WTC11 (cell line): ENCODE measurements around the gene EVX1. TPM values are rescaled to one million over a fixed set of nuclear protein-coding genes. Genes with fewer than 3 reads are reported as not detected.

Experiments used
- ARID4B ChIP-seq: sonication (generic); formaldehyde crosslinking; IDR thresholded peaks from 2 replicates; pipeline ENCODE4 v1.8.0; 2023; ENCODE audit warnings: missing genetic modification reagents, mild to moderate bottlenecking, borderline replicate concordance
- ATF1 ChIP-seq: sonication (generic); formaldehyde crosslinking; IDR thresholded peaks from 2 replicates; pipeline ENCODE4 v1.8.1; 2023; ENCODE audit warnings: mild to moderate bottlenecking, moderate library complexity, missing genetic modification reagents
- ATF6 ChIP-seq: sonication (generic); formaldehyde crosslinking; IDR thresholded peaks from 2 replicates; pipeline ENCODE4 v1.8.1; 2023; ENCODE audit warnings: mild to moderate bottlenecking, missing genetic modification reagents
- CBFB ChIP-seq: sonication (generic); formaldehyde crosslinking; IDR thresholded peaks from 2 replicates; pipeline ENCODE4 v1.8.1; 2022; ENCODE audit warnings: mild to moderate bottlenecking, low read depth, missing genetic modification reagents
- CREM ChIP-seq: sonication (generic); formaldehyde crosslinking; IDR thresholded peaks from 2 replicates; pipeline ENCODE4 v1.8.1; 2022; ENCODE audit warnings: mild to moderate bottlenecking, missing genetic modification reagents, moderate library complexity
- E2F4 ChIP-seq: sonication (generic); formaldehyde crosslinking; IDR thresholded peaks from 2 replicates; pipeline ENCODE4 v1.8.1; 2022; ENCODE audit warnings: low read depth, mild to moderate bottlenecking, moderate library complexity, missing genetic modification reagents, borderline replicate concordance
- E2F5 ChIP-seq: sonication (generic); formaldehyde crosslinking; IDR thresholded peaks from 2 replicates; pipeline ENCODE4 v1.8.1; 2022; ENCODE audit warnings: mild to moderate bottlenecking, moderate library complexity, missing genetic modification reagents
- ESRRA ChIP-seq: sonication (generic); formaldehyde crosslinking; IDR thresholded peaks from 2 replicates; pipeline ENCODE4 v1.8.1; 2022; ENCODE audit warnings: mild to moderate bottlenecking, missing genetic modification reagents, borderline replicate concordance
- ETV6 ChIP-seq: sonication (generic); formaldehyde crosslinking; IDR thresholded peaks from 2 replicates; pipeline ENCODE4 v1.8.1; 2022; ENCODE audit warnings: mild to moderate bottlenecking, missing genetic modification reagents
- FOXK1 ChIP-seq: sonication (generic); formaldehyde crosslinking; IDR thresholded peaks from 2 replicates; pipeline ENCODE4 v1.8.0; 2022; ENCODE audit warnings: mild to moderate bottlenecking, moderate library complexity, missing genetic modification reagents
- GRHL2 ChIP-seq: fragments of 250-450 bp; sonication (Bioruptor Pico); IDR thresholded peaks from 2 replicates; pipeline ENCODE4 v1.8.0; 2022; ENCODE audit warnings: mild to moderate bottlenecking, moderate library complexity; ENCODE audit not compliant: insufficient replicate concordance, severe bottlenecking
- HMGXB4 ChIP-seq: sonication (generic); formaldehyde crosslinking; IDR thresholded peaks from 2 replicates; pipeline ENCODE4 v1.8.1; 2023; ENCODE audit warnings: mild to moderate bottlenecking, moderate library complexity, missing genetic modification reagents
- PREB ChIP-seq: sonication (generic); formaldehyde crosslinking; IDR thresholded peaks from 2 replicates; pipeline ENCODE4 v1.8.1; 2022; ENCODE audit warnings: mild to moderate bottlenecking, missing genetic modification reagents, moderate library complexity, borderline replicate concordance
- SOX15 ChIP-seq: fragments of 250-450 bp; sonication (Bioruptor Pico); IDR thresholded peaks from 2 replicates; pipeline ENCODE4 v1.9.0; 2021; ENCODE audit warnings: mild to moderate bottlenecking
- STAT6 ChIP-seq: sonication (generic); formaldehyde crosslinking; conservative IDR thresholded peaks from 2 replicates; pipeline ENCODE4 v1.8.1; 2023; ENCODE audit warnings: mild to moderate bottlenecking, low read depth, missing genetic modification reagents, moderate library complexity
- TP53 ChIP-seq: sonication (generic); formaldehyde crosslinking; IDR thresholded peaks from 2 replicates; pipeline ENCODE4 v1.8.1; 2023; ENCODE audit warnings: mild to moderate bottlenecking, missing genetic modification reagents
- ZBTB43 ChIP-seq: sonication (generic); formaldehyde crosslinking; IDR thresholded peaks from 2 replicates; pipeline ENCODE4 v1.8.1; 2023; ENCODE audit warnings: mild to moderate bottlenecking, missing genetic modification reagents
- ZNF263 ChIP-seq: sonication (generic); formaldehyde crosslinking; IDR thresholded peaks from 2 replicates; pipeline ENCODE4 v1.8.1; 2022; ENCODE audit warnings: low read depth, mild to moderate bottlenecking, moderate library complexity, missing genetic modification reagents
- ZNF512 ChIP-seq: sonication (generic); formaldehyde crosslinking; IDR thresholded peaks from 2 replicates; pipeline ENCODE4 v1.8.1; 2022; ENCODE audit warnings: missing genetic modification reagents, borderline replicate concordance
- total RNA-seq: library from RNA; stranded (reverse); gene quantifications from 3 replicates; pipeline ENCODE4 v1.2.3, GENCODE V29; 2021

The EVX1 gene
- total RNA-seq, 1 experiment from 2014 or later = not detected

- TF ChIP-seq ARID4B (CRISPR knock-in tag) = no peak
- no peak for TF ChIP-seq ZNF263 (CRISPR knock-in tag)
- TF ChIP-seq SOX15 (CRISPR knock-in tag) = no peak
- no peak for TF ChIP-seq ESRRA (CRISPR knock-in tag)
- TF ChIP-seq E2F5 (CRISPR knock-in tag) = no peak
- TF ChIP-seq FOXK1 (CRISPR knock-in tag) = peak; percentile 33; the same call in 1 of the 2 replicates
- TF ChIP-seq TP53 (CRISPR knock-in tag) = 0 out of 2 replicates have a peak, but pooled peaks have one; percentile 13
- TF ChIP-seq ATF6 (CRISPR knock-in tag) = no peak
- no peak for TF ChIP-seq PREB (CRISPR knock-in tag)
- TF ChIP-seq ZNF512 = no peak
- 0 out of 2 replicates have a peak, but pooled peaks have one; percentile 34 for TF ChIP-seq CBFB (CRISPR knock-in tag)
- TF ChIP-seq STAT6 (CRISPR knock-in tag) = no peak
- no peak for TF ChIP-seq E2F4
- peak; percentile 69; the same call in 1 of the 2 replicates for TF ChIP-seq ETV6 (CRISPR knock-in tag)
- no peak for TF ChIP-seq ZBTB43 (CRISPR knock-in tag)
- no peak for TF ChIP-seq GRHL2 (CRISPR knock-in tag)
- TF ChIP-seq CREM = no peak
- TF ChIP-seq HMGXB4 (CRISPR knock-in tag) = peak; percentile 73; the same call in 1 of the 2 replicates
- no peak for TF ChIP-seq ATF1 (CRISPR knock-in tag)
Measured at GRCh38 chr7:27235387-27236311, 7.0 kb upstream of the EVX1 start (continued).
